ENCODE measurements around the gene LTBP1. TPM values are rescaled to one million over a fixed set of nuclear protein-coding genes. Genes with fewer than 3 reads are reported as not detected.

Gene LTBP1
- total and polyA plus RNA-seq, 2 of the 13 experiments (the other 11 are each of a cell fraction or from before 2014, with no cell fraction given), result 0.12 to 0.22 TPM

GRCh38 chr2:33178209-33178608 is 231.5 kb downstream of the LTBP1 start:
- Histone ChIP-seq H3K4me3 (replicated peaks in 1 of 3; ENCODE audit: insufficient read depth in 1 of 3, low read depth in 2 of 3, low read length in 3 of 3) (no peak overlapping the region), H3K27me3 (ENCODE audit: control insufficient read depth in 1 of 2, insufficient read depth in 2 of 2, low read length in 2 of 2) (no peaks in the 10 kb centered on the region), H3K27ac (ENCODE audit: extremely low read length, insufficient read depth, low read length) (no peak overlapping the region), H3K9ac (ENCODE audit: insufficient read depth, low read depth, low read length) (no peak overlapping the region), H3K79me2 (ENCODE audit: insufficient read depth, low read length) (no peaks in the 10 kb centered on the region), H4K20me1 (ENCODE audit: insufficient read depth, low read length) (no peaks in the 10 kb centered on the region), H3K4me2 (ENCODE audit: low read depth, low read length) (no peak overlapping the region), H2AFZ (ENCODE audit: low read length) (no peak overlapping the region), H3K9me3 (ENCODE audit: low read length) (no peaks in the 10 kb centered on the region), H3K36me3 (replicated peaks in 1 of 2; ENCODE audit: control insufficient read depth in 1 of 2, insufficient read depth in 2 of 2, low read length in 2 of 2) (no peaks in the 10 kb centered on the region), H3K4me1 (ENCODE audit: insufficient read depth, low read length) (no peaks in the 10 kb centered on the region)
- BruUV-seq (replicated peaks), result no TSS peak
- no peak for DNase-seq (ENCODE audit: low spot score)
- no peak for FAIRE-seq
- POLR2A ChIA-PET, result no interaction called here
- 43% methylated on average over 5 of the region's 5 CpGs for WGBS (ENCODE audit: low lambda C conversion rate)
- in situ Hi-C loops (cut with HindIII; ENCODE audit: extremely low pct_ligation_motif_present, low pct_unique_long_range_greater_than_20kb) (no loop called here), intact Hi-C loops (cut with micrococcal nuclease; ENCODE audit: unreplicated experiment) (no loop called here)
- CTCF ChIA-PET (ENCODE audit: low intra/inter-chr PET ratio, low total read pairs), result no interaction called here
- no peak for TF ChIP-seq SSRP1 (CRISPR knock-in tag; IDR thresholded peaks at IDR 0.05)
- TF ChIP-seq GATAD1 (CRISPR knock-in tag; IDR thresholded peaks at IDR 0.05), result no peak
- TF ChIP-seq ZNF543 (CRISPR knock-in tag; IDR thresholded peaks at IDR 0.05), result no peak
- TF ChIP-seq, protein P1, sequence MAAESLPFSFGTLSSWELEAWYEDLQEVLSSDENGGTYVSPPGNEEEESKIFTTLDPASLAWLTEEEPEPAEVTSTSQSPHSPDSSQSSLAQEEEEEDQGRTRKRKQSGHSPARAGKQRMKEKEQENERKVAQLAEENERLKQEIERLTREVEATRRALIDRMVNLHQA (CRISPR knock-in tag; IDR thresholded peaks at IDR 0.05), result no peak
- TF ChIP-seq BCL3 (CRISPR knock-in tag; IDR thresholded peaks at IDR 0.05), result no peak
- no peak for TF ChIP-seq ETV5 (CRISPR knock-in tag; IDR thresholded peaks at IDR 0.05; ENCODE audit: borderline replicate concordance)
- no peak for TF ChIP-seq ZNF292 (CRISPR knock-in tag; IDR thresholded peaks at IDR 0.05; ENCODE audit: borderline replicate concordance, low read depth)
- no peak for TF ChIP-seq ZNF614 (CRISPR knock-in tag; IDR thresholded peaks at IDR 0.05; ENCODE audit: borderline replicate concordance)
- TF ChIP-seq, protein P2, sequence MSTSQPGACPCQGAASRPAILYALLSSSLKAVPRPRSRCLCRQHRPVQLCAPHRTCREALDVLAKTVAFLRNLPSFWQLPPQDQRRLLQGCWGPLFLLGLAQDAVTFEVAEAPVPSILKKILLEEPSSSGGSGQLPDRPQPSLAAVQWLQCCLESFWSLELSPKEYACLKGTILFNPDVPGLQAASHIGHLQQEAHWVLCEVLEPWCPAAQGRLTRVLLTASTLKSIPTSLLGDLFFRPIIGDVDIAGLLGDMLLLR (CRISPR knock-in tag; IDR thresholded peaks at IDR 0.05), result no peak
- ATAC-seq, result no peak

Data from HepG2 (cell line).